Myocyte (in vitro differentiated cells): ENCODE data around the gene TLR10. TPM values are rescaled to one million over a fixed set of nuclear protein-coding genes. Genes with fewer than 3 reads are reported as not detected.
"Not testable (repeated sequence)": the region's sequence is repeated elsewhere in the genome, so short reads cannot be mapped to it uniquely, and the experiment has no call there.

ENCODE experiments used
- DNase-seq: peaks from one replicate; pipeline ENCODE4 v3.0.0-alpha.2; 2012; ENCODE audit warnings: low read depth
- polyA plus RNA-seq: library from polyadenylated mRNA; unstranded; fragments of >200 nt; gene quantifications from one replicate; pipeline ENCODE4 v1.2.1, GENCODE V29; 2012; ENCODE audit warnings: missing spikeins
- total RNA-seq: library from RNA; depleted of rRNA; stranded (reverse); fragments of >200 nt; gene quantifications from 2 replicates; pipeline ENCODE4 v1.2.3, GENCODE V29; 2014

TLR10 gene, protein sequence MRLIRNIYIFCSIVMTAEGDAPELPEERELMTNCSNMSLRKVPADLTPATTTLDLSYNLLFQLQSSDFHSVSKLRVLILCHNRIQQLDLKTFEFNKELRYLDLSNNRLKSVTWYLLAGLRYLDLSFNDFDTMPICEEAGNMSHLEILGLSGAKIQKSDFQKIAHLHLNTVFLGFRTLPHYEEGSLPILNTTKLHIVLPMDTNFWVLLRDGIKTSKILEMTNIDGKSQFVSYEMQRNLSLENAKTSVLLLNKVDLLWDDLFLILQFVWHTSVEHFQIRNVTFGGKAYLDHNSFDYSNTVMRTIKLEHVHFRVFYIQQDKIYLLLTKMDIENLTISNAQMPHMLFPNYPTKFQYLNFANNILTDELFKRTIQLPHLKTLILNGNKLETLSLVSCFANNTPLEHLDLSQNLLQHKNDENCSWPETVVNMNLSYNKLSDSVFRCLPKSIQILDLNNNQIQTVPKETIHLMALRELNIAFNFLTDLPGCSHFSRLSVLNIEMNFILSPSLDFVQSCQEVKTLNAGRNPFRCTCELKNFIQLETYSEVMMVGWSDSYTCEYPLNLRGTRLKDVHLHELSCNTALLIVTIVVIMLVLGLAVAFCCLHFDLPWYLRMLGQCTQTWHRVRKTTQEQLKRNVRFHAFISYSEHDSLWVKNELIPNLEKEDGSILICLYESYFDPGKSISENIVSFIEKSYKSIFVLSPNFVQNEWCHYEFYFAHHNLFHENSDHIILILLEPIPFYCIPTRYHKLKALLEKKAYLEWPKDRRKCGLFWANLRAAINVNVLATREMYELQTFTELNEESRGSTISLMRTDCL
- total RNA-seq, result not detected in 2 replicates
- polyA plus RNA-seq, result not detected

- peak; percentile 53 for DNase-seq
Observed at GRCh38 chr4:38782452-38783108, at the start of gene TLR10. TSS of gene TLR10 (minus strand) at chr4:38782990. CDS start at chr4:38775590, 7,400 bp downstream.

DNA sequence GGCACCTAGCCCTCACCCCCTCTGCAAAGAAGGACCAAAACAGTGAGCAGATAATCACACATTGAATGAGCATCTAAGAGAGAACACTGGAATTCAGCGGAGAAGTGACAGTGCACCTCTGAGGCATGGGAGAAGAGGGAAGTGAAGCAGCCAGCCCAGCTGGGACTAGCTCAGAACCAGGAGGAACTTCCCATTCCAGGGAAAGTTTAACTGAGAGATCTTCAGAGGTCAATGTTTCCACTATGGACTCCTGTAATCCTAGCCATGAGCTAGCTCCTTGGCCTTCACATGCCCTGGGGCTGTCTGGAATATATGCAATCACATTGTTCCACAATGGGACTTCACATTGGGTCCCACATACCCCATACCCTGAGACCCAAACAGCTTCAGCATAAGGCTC, 49.4 kb upstream of the TLR10 start:
- no peak for DNase-seq

DNA sequence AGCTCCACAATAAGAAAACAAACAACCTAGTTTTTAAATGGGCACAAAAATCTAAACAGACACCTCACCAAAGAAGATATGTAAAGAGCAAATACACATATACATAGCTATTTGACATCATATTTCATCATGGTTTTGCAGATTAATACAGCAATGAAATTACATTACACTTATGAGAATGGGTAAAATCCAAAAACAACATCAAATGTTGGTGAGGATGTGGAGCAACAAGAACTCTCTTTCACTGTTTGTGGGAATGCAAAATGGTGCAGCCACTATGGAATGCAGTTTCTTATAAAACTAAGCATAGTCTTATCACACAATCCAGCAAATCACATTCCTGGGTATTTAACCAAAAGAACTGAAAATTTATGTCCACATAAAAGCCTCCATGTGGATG, 48.9 kb upstream of the TLR10 start:
- no peak for DNase-seq

- no peak for DNase-seq
Observed at GRCh38 chr4:38829237-38829636, 46.4 kb upstream of the TLR10 start.

- no peak for DNase-seq
Observed at GRCh38 chr4:38823766-38824165, 41.0 kb upstream of the TLR10 start.

- no peak for DNase-seq
Observed at GRCh38 chr4:38822748-38823303, 40.0 kb upstream of the TLR10 start.

DNA sequence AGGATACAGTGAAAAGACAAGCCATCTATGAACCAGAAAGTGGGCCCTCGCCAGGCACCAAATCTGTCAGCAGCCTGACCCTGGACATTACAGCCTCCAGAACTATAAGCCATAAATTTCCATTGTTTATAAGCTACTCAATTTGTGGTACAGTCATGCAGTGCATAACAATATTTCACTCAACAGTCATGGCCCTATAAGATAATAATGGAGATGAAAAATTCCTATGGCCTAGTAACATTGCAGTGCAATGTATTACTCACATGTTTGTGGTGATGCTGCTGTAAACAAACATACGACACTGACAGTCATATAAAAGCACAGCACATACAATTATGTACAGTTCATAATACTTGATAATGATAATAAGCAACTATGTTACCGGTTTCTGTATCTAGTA, 38.9 kb upstream of the TLR10 start:
- no peak for DNase-seq

DNA sequence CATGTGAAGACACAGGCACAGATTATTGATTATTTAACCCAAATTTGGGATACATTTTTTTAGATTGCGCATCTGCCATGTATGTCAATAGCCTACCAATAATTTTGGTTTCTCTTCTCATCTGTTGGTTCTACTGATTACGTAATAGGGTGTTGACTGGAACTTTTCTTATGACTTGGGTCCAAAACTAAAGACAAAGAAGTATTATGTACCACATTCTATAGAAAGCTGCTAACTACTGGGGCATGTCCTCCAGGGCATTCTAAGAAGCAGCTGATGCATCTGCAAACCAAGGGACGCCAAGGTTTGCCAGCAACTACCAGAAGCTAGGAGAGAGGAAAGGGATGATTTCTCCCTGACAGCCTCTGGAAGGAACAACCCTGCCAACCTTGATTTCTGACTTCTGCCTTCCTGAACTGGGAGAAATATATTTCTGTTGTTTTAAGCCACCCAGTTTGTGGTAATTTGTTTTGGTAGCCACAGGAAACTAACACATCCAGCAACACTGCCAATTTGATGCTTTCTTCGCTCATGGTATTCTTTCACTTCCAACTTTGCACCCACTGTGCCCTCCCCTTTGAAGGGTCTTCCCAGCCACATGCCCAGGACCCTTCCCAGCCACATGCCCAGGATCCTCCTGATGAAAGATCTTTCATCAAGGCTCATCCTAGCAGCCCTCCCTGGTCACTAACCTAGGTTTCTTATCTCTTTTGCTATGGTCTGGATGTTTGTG, 37.7 kb upstream of the TLR10 start:
- DNase-seq, result no peak

DNA sequence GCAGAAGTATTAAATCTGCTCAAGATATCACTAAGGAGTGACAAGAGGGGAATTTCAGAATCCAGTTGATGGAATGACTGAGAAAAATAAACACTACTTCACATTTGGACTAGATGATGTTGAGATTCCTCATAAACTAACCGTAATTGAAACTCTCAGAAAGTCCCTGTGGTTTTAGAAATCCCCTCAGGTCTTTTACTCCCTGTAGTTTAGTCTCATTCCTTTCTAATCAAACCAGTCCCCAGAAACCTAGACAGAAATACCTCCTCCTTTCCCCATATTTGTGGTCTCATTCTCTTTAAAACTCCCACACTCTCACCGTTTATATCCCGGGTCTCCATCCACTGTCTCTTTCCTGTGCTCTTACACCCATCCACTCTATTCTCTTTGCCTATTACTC, 36.8 kb upstream of the TLR10 start:
- DNase-seq, result no peak

DNA sequence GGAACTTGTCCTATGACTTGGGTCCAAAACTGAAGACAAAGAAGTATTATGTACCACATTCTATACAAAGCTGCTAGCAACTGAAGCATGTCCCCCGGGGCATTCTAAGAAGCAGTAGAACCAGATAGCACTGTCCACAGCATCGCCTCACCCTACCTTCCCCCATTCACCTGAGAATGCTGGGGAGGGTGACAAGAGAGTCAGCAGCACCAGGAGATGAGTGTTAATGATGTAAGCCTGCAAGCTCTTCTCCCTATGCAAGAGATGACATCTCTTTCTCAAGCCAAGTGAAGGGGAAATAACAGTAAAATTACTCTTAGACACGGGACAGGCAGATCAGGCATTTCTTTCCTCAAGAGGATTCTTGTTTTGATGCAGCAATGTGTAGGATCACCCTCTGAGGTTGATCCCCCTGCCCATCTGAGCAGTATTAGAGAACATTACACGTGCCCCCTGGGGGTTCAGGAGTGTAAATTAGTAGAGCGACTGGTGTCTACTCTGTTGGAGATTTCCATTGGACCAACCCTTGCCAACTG, 35.7 kb upstream of the TLR10 start:
- DNase-seq, result no peak

GRCh38 chr4:38815885-38816782, 33.3 kb upstream of the TLR10 start:
- DNase-seq, result no peak

GRCh38 chr4:38814386-38814785, 31.6 kb upstream of the TLR10 start:
- DNase-seq, result no peak

DNA sequence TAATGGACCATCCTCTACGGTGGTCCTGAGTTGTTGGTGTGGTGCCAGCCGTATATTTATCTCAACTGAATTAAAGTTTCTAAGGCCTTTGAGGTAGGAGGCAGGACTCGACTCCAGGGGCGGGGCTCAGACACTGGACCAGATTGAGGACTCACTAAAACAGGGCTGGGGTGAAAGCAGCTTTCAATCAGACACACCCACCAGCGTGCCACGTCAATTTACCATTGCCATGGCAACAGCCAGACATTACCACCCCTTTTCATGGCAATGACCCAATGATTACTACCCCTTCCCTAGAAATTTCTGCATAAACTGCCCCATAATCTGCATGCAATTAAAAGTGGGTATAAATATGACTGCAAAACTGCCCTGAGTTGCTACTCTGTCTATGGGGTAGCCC, 28.5 kb upstream of the TLR10 start:
- no peak for DNase-seq

- not testable (repeated sequence) for DNase-seq
Observed at GRCh38 chr4:38807462-38807861, 24.7 kb upstream of the TLR10 start.

DNA sequence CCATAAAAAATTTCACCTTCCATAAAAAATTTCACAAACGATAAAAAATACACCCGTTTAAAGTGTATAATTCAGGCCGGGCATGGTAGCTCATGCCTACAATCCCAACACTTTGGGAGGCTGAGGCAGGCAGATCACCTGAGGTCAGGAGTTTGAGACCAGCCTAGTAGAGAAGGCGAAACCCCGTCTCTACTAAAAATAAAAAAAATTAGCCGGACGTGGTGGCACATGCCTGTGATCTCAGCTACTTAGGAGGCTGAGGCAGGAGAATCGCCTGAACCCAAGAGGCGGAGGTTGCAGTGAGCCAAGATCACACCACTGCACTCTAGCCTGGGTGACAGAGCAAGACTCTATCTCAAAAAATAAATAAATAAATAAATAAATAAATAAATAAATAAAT, 23.5 kb upstream of the TLR10 start:
- DNase-seq, result not testable (repeated sequence)

DNA sequence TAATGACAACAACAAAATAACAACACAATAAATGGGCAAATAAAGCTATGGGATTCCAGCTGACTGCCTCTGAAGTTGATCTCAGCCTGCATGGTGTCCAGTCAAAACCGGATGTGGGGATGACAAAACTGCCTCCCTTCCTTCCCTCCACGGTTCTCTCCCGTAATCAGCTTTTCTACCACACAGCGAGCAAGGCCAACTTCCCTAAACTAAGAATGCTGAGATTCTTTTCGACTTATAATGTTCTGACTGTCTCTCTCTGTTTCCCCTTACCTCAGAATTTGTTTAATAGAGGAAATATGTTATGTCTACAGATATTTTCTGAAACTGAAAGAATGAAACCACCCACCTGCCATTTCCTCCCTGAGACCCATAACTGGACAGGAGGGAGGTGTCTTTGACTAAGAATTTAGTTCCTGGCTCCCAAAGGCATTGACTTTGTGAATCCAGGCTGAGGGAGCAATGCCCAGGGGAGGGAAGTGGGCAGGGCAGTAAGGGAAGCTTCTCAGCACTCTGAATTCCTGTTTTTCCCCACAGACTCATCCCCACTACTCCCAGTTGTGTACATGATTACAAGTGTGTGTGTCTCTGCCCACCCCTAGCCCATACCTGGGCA, 22.8 kb upstream of the TLR10 start:
- peak; percentile 42 for DNase-seq

DNA sequence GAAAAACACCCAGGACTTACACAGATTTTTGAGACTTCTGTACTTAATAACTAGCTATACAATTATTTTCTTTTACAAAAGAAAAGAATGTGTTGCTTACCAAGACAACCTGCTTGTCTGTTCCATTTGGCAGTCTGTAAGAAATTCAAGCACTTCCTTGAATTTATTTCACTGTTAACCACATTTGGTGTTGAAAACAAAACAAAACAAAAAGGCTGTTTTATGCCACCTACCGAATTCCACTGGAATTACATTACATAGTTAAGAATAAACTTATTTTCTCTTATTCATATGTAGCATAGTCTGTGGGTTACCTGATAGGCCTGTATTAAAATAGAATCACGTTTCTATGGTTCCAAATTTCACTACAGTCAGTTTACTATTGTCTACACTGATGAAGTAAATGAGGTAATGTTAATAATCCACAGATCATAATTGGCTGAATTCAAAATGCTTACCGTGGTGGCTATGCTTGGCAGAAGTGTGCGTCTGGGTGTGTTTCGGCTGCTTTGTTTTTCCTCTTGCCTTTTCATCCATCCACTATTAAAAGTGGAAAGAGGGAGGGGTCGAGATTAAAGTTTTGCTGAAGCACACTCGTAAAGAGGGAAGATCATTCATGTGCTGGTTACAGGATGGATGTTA, 22.0 kb upstream of the TLR10 start, which contains the start of gene TLR1:
Gene TLR1 (minus strand): TSS at position 138 of the 642 bp plus-strand sequence. CDS start 5,960 bp downstream, outside the sequence.
- DNase-seq, result peak; percentile 76
